Mucosa of descending colon (tissue), 3 donors: ENCODE results near the gene PTPRT. TPM values are rescaled to one million over a fixed set of nuclear protein-coding genes. Genes with fewer than 3 reads are reported as not detected.

Source experiments
- ATAC-seq: fragments of 200-7000 bp; cut with Tn5 transposase; one replicate; pipeline ENCODE4 v1.9.1; 2020; ENCODE audit warnings: mild to moderate bottlenecking, moderate library complexity
- DNase-seq, 3 donors: peaks; one replicate each; pipeline ENCODE4 v3.0.0-alpha.2; 2020
- H3K36me3 ChIP-seq: fragments of 200-600 bp; one replicate; pipeline ENCODE4 v1.8.0; 2021; ENCODE audit warnings: low read depth, mild to moderate bottlenecking
- H3K4me1 ChIP-seq: fragments of 200-600 bp; one replicate; pipeline ENCODE4 v1.8.0; 2021; ENCODE audit warnings: low read depth, mild to moderate bottlenecking
- H3K4me3 ChIP-seq: fragments of 200-600 bp; one replicate; pipeline ENCODE4 v1.8.0; 2021; ENCODE audit warnings: mild to moderate bottlenecking
- H3K9me3 ChIP-seq: fragments of 200-600 bp; one replicate; pipeline ENCODE4 v1.8.0; 2021; ENCODE audit warnings: mild to moderate bottlenecking
- CTCF ChIP-seq: fragments of 200-600 bp; IDR thresholded peaks from one replicate; pipeline ENCODE4 v1.8.0; 2022; ENCODE audit warnings: antibody characterized with exemption, mild to moderate bottlenecking
- intact Hi-C, 2 donors: fragments of 100-400 bp; cut with DNase I in 1 of 2; cut with micrococcal nuclease in 1 of 2; formaldehyde crosslinking; loops; one replicate each; pipeline versions ENCODE4 v1.11.0 to v1.11.1; 2022; cut with DNase I, micrococcal nuclease
- total RNA-seq, 3 donors: library from RNA; stranded (reverse); fragmentation: NEBNext Ultra II Directional in 2 of 3; extraction: Animal tissue kit (Norgen Biotek cat#: 25700) in 2 of 3; gene quantifications; one replicate each; pipeline versions ENCODE4 v1.2.1 to v1.2.4, GENCODE V29; 2021 to 2023
- donor health status: DM: no; HTN: no; CAD: no; lungs with moderate emphysema.
- donor health status: DM: no; HTN: no; CAD: no.
- donor health status: DM: no; HTN: yes; CAD: no.

PTPRT gene
- total RNA-seq, 3 donors from 2014 or later = 0.19 to 0.43 (median 0.38) TPM

- Histone ChIP-seq H3K9me3 (no peaks in the 10 kb centered on the region), H3K36me3 (no peaks in the 10 kb centered on the region), H3K4me3 (no peak overlapping the region), H3K4me1 (no peaks in the 10 kb centered on the region)
- DNase-seq (no peak), ATAC-seq (no peak)
- no peak for TF ChIP-seq CTCF
- intact Hi-C loops = no loop called here
Observed at GRCh38 chr20:42272516-42272915, 917.2 kb downstream of the PTPRT start.

- no peaks in the 10 kb centered on the region for H3K9me3 ChIP-seq
- DNase-seq (no peak), ATAC-seq (no peak)
- no peaks in the 10 kb centered on the region for H3K4me1 ChIP-seq
- H3K36me3 ChIP-seq = no peaks in the 10 kb centered on the region
- intact Hi-C loops = no loop called here
- no peak for TF ChIP-seq CTCF
- no peak overlapping the region for H3K4me3 ChIP-seq
Observed at GRCh38 chr20:42270539-42270938, 919.2 kb downstream of the PTPRT start.

- Histone ChIP-seq H3K36me3 (no peaks in the 10 kb centered on the region), H3K9me3 (no peaks in the 10 kb centered on the region), H3K4me1 (no peaks in the 10 kb centered on the region), H3K4me3 (no peak overlapping the region)
- ATAC-seq = no peak
- no peak for TF ChIP-seq CTCF
- intact Hi-C loops = no loop called here
- no peak for DNase-seq
Observed at GRCh38 chr20:42267793-42268384, 921.8 kb downstream of the PTPRT start.

GRCh38 chr20:42261766-42262270 lies 927.9 kb downstream of the PTPRT start:
- TF ChIP-seq CTCF = no peak
- Histone ChIP-seq H3K4me3 (no peak overlapping the region), H3K4me1 (no peaks in the 10 kb centered on the region), H3K9me3 (no peaks in the 10 kb centered on the region), H3K36me3 (no peaks in the 10 kb centered on the region)
- intact Hi-C loops = no loop called here
- DNase-seq (no peak), ATAC-seq (no peak)

- Histone ChIP-seq H3K9me3 (no peaks in the 10 kb centered on the region), H3K4me1 (no peaks in the 10 kb centered on the region), H3K36me3 (no peaks in the 10 kb centered on the region), H3K4me3 (no peak overlapping the region)
- DNase-seq = no peak
- intact Hi-C loops = no loop called here
- ATAC-seq = no peak
- no peak for TF ChIP-seq CTCF
Observed at GRCh38 chr20:42260184-42260583, 929.5 kb downstream of the PTPRT start.

GRCh38 chr20:42259389-42259788 lies 930.3 kb downstream of the PTPRT start:
- no peak for TF ChIP-seq CTCF
- ATAC-seq (no peak), DNase-seq (no peak)
- no peaks in the 10 kb centered on the region for H3K36me3 ChIP-seq
- intact Hi-C loops = no loop called here
- no peak overlapping the region for H3K4me3 ChIP-seq
- H3K4me1 ChIP-seq = no peaks in the 10 kb centered on the region
- no peaks in the 10 kb centered on the region for H3K9me3 ChIP-seq
